22Rv1 (cell line): ENCODE measurements around the gene AGRN.

Source experiments
- H3K27ac ChIP-seq: fragments of 450-650 bp; 2 replicates; pipeline ENCODE4 v1.5.1; 2017
- CTCF ChIP-seq: fragments of 450-650 bp; IDR thresholded peaks from 2 replicates; pipeline ENCODE4 v1.5.1; 2017; ENCODE audit warnings: mild to moderate bottlenecking
- ZFX ChIP-seq: fragments of 450-650 bp; IDR thresholded peaks from 2 replicates; pipeline ENCODE4 v1.6.1; 2017; ENCODE audit warnings: antibody characterized with exemption, borderline replicate concordance

Gene AGRN

DNA sequence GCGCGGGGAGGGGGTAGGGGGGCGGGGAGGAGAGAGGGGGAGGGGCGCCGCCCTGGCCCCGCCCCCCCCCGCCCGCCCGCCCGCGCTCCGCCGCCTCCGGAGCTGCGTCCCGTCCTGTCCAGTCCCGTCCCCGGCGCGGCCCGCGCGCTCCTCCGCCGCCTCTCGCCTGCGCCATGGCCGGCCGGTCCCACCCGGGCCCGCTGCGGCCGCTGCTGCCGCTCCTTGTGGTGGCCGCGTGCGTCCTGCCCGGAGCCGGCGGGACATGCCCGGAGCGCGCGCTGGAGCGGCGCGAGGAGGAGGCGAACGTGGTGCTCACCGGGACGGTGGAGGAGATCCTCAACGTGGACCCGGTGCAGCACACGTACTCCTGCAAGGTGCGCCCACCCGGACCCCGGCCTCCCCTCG is at the start of gene AGRN:
Gene AGRN, plus strand, starts transcription at position 121 of the 405 bp plus-strand sequence. Its CDS starts 53 bp downstream, at position 174.
- no peak for TF ChIP-seq CTCF
- H3K27ac ChIP-seq = peak within 1 kb of the TSS; percentile 87

- TF ChIP-seq CTCF (no peak), ZFX (no peak)
- H3K27ac ChIP-seq = no peak overlapping the region
Measured at GRCh38 chr1:970242-970972, 49.5 kb upstream of the AGRN start.

- no peak for TF ChIP-seq ZFX
- TF ChIP-seq CTCF = no peak
Measured at GRCh38 chr1:970973-971730, 48.8 kb upstream of the AGRN start.

GRCh38 chr1:971751-972506 is 48.0 kb upstream of the AGRN start:
- H3K27ac ChIP-seq = no peak overlapping the region
- TF ChIP-seq ZFX (no peak), CTCF (no peak)

More at GRCh38 chr1:970973-971730, 48.8 kb upstream of the AGRN start:
- H3K27ac ChIP-seq = no peak overlapping the region

GRCh38 chr1:972726-973458 is 47.0 kb upstream of the AGRN start:
- TF ChIP-seq ZFX = no peak
- no peak for TF ChIP-seq CTCF
- no peak overlapping the region for H3K27ac ChIP-seq

- no peak for TF ChIP-seq CTCF
- TF ChIP-seq ZFX = no peak
- H3K27ac ChIP-seq = no peak overlapping the region
Measured at GRCh38 chr1:973459-974292, 46.2 kb upstream of the AGRN start.
